ENCODE measurements around the gene FAM227B. TPM values are rescaled to one million over a fixed set of nuclear protein-coding genes. Genes with fewer than 3 reads are reported as not detected.

Gene FAM227B
- total RNA-seq, 3 donors from 2014 or later: 1.3 to 2.4 (median 1.6) TPM

GRCh38 chr15:49464522-49464921, 156.1 kb downstream of the FAM227B start:
- ATAC-seq: no peak
- Mint-ChIP-seq H3K9me3 (no peaks in the 10 kb centered on the region), H3K4me1 (ENCODE audit: low read depth) (peaks cover 8% of the 10 kb centered on the region), H3K4me3 (no peak overlapping the region), H3K36me3 (ENCODE audit: insufficient read depth) (no peaks in the 10 kb centered on the region), H3K27me3 (ENCODE audit: low read depth) (peaks cover 3% of the 10 kb centered on the region)
- DNase-seq: no peak

DNA sequence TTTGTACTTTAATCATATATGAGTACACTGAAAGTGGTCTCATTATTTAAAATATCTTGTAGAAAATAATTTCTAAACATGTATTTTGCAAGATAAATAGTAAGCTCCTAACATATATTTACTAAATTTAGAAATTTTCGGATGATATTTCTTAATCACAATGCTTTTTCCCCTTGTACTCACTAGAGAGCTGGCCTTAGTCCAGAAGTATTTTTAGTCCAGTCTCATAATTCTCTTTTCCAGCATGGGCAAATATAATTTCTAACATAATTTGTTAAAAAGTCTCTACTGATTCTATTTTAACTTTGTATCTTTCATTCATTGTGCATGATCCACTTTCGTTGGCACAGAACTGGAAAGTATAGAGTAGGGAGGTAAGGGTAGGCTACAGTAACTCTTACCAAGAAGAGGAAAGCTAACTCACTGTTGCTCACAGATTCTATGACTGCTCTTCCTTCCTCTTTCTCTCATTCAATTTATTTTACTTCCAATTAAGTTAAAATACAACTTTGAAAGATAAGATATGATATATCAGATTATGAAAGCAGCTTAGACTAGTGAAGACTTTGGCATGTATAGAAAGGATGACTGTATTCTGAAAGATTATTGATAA, 158.3 kb downstream of the FAM227B start:
- peaks cover 7% of the 10 kb centered on the region for H3K27me3 Mint-ChIP-seq (ENCODE audit: low read depth)
- H3K4me1 Mint-ChIP-seq (ENCODE audit: low read depth): peaks cover 8% of the 10 kb centered on the region
- H3K9me3 Mint-ChIP-seq: no peaks in the 10 kb centered on the region
- H3K4me3 Mint-ChIP-seq: no peak overlapping the region
- no peaks in the 10 kb centered on the region for H3K36me3 Mint-ChIP-seq (ENCODE audit: insufficient read depth)
- ATAC-seq (no peak), DNase-seq (no peak)

- H3K27me3 Mint-ChIP-seq (ENCODE audit: low read depth): peaks cover 11% of the 10 kb centered on the region
- no peaks in the 10 kb centered on the region for H3K36me3 Mint-ChIP-seq (ENCODE audit: insufficient read depth)
- no peak for DNase-seq
- no peaks in the 10 kb centered on the region for H3K4me1 Mint-ChIP-seq (ENCODE audit: low read depth)
- H3K4me3 Mint-ChIP-seq: no peak overlapping the region
- H3K9me3 Mint-ChIP-seq: no peaks in the 10 kb centered on the region
- no peak for ATAC-seq
Measured at GRCh38 chr15:49460411-49460941, 160.1 kb downstream of the FAM227B start.

GRCh38 chr15:49458145-49458544, 162.5 kb downstream of the FAM227B start:
- Mint-ChIP-seq H3K36me3 (ENCODE audit: insufficient read depth) (no peaks in the 10 kb centered on the region), H3K9me3 (no peaks in the 10 kb centered on the region), H3K4me3 (no peak overlapping the region), H3K27me3 (ENCODE audit: low read depth) (peaks cover 16% of the 10 kb centered on the region), H3K4me1 (ENCODE audit: low read depth) (no peaks in the 10 kb centered on the region)
- no peak for ATAC-seq
- no peak for DNase-seq

GRCh38 chr15:49456166-49456565, 164.5 kb downstream of the FAM227B start:
- H3K9me3 Mint-ChIP-seq: no peaks in the 10 kb centered on the region
- DNase-seq (no peak), ATAC-seq (no peak)
- H3K27me3 Mint-ChIP-seq (ENCODE audit: low read depth): peaks cover 16% of the 10 kb centered on the region
- no peak overlapping the region for H3K4me3 Mint-ChIP-seq
- no peaks in the 10 kb centered on the region for H3K36me3 Mint-ChIP-seq (ENCODE audit: insufficient read depth)
- H3K4me1 Mint-ChIP-seq (ENCODE audit: low read depth): no peaks in the 10 kb centered on the region

DNA sequence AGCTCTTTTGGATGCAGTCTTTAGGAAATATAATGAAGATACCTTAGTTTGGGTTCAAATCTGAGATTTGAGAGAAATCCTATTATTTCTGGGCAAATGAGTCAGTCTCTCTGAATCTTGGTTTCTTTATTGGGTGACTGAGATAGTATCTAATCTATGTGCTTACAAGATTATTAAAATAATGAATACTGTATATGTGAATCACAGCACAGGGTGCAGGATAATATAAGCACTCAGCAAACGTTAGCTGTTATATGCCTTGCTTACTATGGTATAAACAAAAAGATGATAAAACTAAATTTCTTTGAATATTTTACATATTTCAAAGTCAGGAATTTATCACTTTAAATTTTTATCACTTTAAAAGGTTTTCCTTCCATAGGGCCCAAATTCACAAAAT, 168.0 kb downstream of the FAM227B start:
- Mint-ChIP-seq H3K4me3 (no peak overlapping the region), H3K27me3 (ENCODE audit: low read depth) (peaks cover 9% of the 10 kb centered on the region)
- no peak for ATAC-seq

GRCh38 chr15:49441816-49442215, 178.8 kb downstream of the FAM227B start:
- Mint-ChIP-seq H3K4me1 (ENCODE audit: low read depth) (peaks cover 4% of the 10 kb centered on the region), H3K4me3 (no peak overlapping the region), H3K9me3 (no peaks in the 10 kb centered on the region), H3K36me3 (ENCODE audit: insufficient read depth) (no peaks in the 10 kb centered on the region), H3K27me3 (ENCODE audit: low read depth) (no peaks in the 10 kb centered on the region)
- DNase-seq (no peak), ATAC-seq (no peak)

More for the DNA sequence above, 168.0 kb downstream of the FAM227B start:
- no peaks in the 10 kb centered on the region for H3K9me3 Mint-ChIP-seq
- no peak for DNase-seq
- no peaks in the 10 kb centered on the region for H3K4me1 Mint-ChIP-seq (ENCODE audit: low read depth)
- H3K36me3 Mint-ChIP-seq (ENCODE audit: insufficient read depth): no peaks in the 10 kb centered on the region

- no peak for DNase-seq
- Mint-ChIP-seq H3K36me3 (ENCODE audit: insufficient read depth) (no peaks in the 10 kb centered on the region), H3K27me3 (ENCODE audit: low read depth) (no peaks in the 10 kb centered on the region), H3K9me3 (no peaks in the 10 kb centered on the region), H3K4me3 (no peak overlapping the region), H3K4me1 (ENCODE audit: low read depth) (peaks cover 4% of the 10 kb centered on the region)
- ATAC-seq: no peak
Measured at GRCh38 chr15:49441356-49441755, 179.3 kb downstream of the FAM227B start.

DNA sequence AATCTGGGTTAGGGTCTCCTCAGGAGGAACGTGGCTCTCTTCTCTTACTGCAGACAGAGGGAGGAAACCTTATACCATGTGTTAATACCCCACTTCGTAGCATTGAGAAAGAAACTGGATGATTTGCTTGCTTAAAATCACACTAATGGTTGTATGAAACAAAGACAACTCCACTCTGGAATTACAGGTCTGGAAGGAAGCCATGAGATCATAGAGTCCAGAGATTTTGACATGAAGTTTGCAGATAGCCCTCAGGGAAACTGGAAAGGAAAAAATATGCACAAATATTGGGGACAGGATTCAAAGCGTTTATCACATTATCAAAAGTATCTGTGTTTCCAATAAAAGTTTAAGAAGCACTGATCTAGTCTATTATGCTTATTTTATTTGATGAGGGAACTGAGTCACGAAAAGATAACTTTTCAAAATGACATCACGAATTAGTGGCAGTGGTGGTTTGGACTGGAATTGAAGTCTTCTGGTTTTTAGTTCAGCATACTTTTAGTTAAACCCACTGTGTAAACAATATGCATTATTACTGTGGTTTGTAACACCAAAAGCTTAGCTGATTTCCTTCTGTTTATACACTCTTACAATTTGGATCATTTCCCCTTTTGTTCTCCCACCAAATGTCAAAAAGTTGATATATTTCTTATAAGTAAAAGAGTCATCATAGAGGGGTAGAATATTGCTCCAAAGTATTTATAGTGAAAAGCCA, 180.8 kb downstream of the FAM227B start:
- H3K4me3 Mint-ChIP-seq: no peak overlapping the region
- no peaks in the 10 kb centered on the region for H3K36me3 Mint-ChIP-seq (ENCODE audit: insufficient read depth)
- ATAC-seq (no peak), DNase-seq (no peak)
- no peaks in the 10 kb centered on the region for H3K27me3 Mint-ChIP-seq (ENCODE audit: low read depth)
- no peaks in the 10 kb centered on the region for H3K9me3 Mint-ChIP-seq
- H3K4me1 Mint-ChIP-seq (ENCODE audit: low read depth): peaks cover 4% of the 10 kb centered on the region

DNA sequence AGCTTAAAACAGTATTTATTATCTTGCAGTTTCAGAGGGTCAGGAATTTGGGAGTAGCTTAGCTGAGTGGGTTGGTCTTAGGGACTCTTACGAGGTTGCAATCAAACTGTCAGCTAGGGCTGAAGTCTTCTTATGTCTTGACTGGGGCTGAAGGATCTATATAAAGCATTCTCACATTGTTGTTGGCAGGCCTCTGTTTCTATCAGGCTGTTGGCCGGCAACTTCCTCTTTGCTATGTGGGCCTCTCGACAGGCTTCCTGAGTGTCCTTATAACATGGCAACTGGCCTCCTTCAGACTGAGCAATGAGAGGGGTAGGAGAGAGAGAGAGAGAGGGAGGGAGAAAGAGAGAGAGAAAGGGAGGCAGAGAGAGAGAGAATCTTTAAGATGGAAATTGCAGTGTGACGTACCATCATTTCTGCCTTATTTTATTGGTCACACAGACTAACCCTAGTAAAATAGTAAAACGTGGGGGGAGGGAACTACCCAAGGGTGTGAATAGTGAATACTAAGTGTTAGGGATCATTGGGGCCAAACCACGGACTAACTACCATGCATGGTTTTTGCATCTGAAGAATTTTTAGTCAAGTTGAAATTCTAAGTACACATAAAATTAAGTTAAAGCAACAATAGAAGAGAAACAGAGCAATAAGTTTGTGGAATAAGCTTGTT, 181.5 kb downstream of the FAM227B start:
- Mint-ChIP-seq H3K4me1 (ENCODE audit: low read depth) (peaks cover 4% of the 10 kb centered on the region), H3K4me3 (no peak overlapping the region), H3K9me3 (no peaks in the 10 kb centered on the region), H3K36me3 (ENCODE audit: insufficient read depth) (no peaks in the 10 kb centered on the region), H3K27me3 (ENCODE audit: low read depth) (no peaks in the 10 kb centered on the region)
- DNase-seq: no peak
- no peak for ATAC-seq

DNA sequence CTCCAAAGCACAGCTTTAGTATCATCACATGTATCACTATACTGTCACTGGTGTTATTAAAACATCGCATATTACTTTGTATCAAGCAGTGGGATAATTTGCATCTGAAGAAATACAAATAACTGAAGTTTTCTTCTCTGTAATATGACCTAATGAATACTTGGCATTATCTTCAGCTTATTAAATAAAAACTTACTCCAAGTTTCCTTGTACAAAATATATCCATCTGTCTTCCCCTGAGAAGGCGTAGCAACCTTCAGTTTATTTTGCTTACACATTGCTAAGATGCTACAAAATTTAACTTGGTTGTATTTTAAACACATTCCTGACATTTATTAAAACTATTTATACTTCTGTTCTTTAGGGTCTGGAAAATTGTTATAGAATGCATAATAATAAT, 183.9 kb downstream of the FAM227B start:
- H3K27me3 Mint-ChIP-seq (ENCODE audit: low read depth): no peaks in the 10 kb centered on the region
- ATAC-seq: no peak

DNA sequence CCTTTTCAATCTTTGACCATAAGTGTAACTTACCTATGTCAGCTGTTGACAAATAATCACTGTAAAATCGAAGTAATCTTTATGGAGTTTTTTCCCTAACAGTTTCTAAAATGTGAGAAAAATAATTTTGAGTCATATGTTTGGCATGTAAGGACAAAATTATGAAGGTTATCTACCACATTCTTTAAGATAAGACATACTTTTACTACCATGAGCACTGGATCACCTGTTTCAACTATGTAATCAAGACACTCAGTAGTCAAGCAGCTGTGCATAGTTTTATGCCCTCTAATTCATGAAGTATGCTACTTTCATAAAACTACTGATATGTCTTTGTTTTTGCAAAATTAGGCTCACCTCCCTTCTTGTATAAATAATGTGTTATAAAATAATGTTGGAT, 185.4 kb downstream of the FAM227B start:
- no peaks in the 10 kb centered on the region for H3K36me3 Mint-ChIP-seq (ENCODE audit: insufficient read depth)
- DNase-seq (no peak), ATAC-seq (no peak)
- peaks cover 4% of the 10 kb centered on the region for H3K4me1 Mint-ChIP-seq (ENCODE audit: low read depth)
- H3K27me3 Mint-ChIP-seq (ENCODE audit: low read depth): no peaks in the 10 kb centered on the region
- H3K9me3 Mint-ChIP-seq: no peaks in the 10 kb centered on the region
- no peak overlapping the region for H3K4me3 Mint-ChIP-seq

More for the DNA sequence above, 183.9 kb downstream of the FAM227B start:
- DNase-seq: no peak
- Mint-ChIP-seq H3K36me3 (ENCODE audit: insufficient read depth) (no peaks in the 10 kb centered on the region), H3K9me3 (no peaks in the 10 kb centered on the region), H3K4me3 (no peak overlapping the region), H3K4me1 (ENCODE audit: low read depth) (peaks cover 4% of the 10 kb centered on the region)

DNA sequence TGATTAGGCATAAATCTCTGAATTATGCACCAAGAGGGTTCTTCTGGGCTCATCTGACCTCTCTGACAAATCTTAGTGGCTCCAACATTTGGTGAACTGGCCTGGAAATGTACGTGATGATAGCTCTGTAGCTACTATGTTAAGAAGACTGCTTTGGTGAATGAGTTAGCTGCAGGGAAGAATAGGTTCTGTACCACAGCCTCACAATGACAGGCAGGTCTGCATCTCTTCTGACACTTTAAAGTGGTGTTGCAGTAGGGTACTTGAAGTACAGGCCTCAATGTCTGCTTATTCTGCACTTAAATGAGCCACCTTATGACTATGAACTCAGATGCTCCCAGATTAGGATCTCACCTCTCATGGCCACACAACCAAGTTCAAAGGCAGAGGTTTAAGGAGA, 190.6 kb downstream of the FAM227B start:
- Mint-ChIP-seq H3K9me3 (no peaks in the 10 kb centered on the region), H3K36me3 (ENCODE audit: insufficient read depth) (no peaks in the 10 kb centered on the region), H3K4me3 (no peak overlapping the region), H3K4me1 (ENCODE audit: low read depth) (no peaks in the 10 kb centered on the region), H3K27me3 (ENCODE audit: low read depth) (no peaks in the 10 kb centered on the region)
- ATAC-seq (no peak), DNase-seq (no peak)

DNA sequence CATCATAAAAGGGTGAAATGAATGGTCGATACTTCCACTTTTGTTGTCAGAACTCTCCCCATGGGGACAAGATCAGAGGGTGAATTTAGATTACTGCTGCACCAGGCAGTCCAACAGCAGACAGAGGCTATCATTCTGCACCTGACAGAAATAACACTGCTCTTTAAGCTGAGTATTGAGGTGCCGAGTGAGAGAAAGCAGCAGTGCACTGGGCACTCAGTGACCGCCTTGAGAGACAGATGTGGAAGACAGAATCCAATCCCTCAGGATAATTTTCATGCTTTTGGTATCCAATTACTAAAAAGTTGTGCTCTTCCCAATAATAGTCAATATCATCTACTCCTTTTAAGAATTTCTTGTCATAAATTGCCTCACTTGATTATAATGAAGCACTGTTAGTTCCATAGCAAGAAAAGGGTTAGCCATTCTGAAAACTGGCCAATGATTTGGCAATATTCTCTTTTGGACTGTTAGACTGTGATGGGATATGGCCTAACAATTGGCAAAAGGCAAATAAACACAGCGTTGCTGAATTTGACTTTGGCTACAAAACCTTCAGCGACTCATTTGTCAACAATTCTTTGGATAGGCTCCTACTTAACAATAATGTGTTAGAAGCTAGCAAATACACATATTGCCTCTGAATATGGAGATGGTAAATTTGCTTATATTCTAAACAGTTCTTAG, 192.1 kb downstream of the FAM227B start:
- no peak for DNase-seq

More for the DNA sequence above, 192.1 kb downstream of the FAM227B start:
- Mint-ChIP-seq H3K9me3 (no peaks in the 10 kb centered on the region), H3K4me3 (no peak overlapping the region), H3K4me1 (ENCODE audit: low read depth) (no peaks in the 10 kb centered on the region), H3K27me3 (ENCODE audit: low read depth) (no peaks in the 10 kb centered on the region), H3K36me3 (ENCODE audit: insufficient read depth) (no peaks in the 10 kb centered on the region)
- no peak for ATAC-seq

Data from activated T-cell treated with anti-CD3 and anti-CD28 coated beads, Interleukin-2, amount 50 U/mL, for 4 hours (primary cell).